GM21717 (cell line): ENCODE results near the gene CENPP.

ENCODE experiments used
- ATAC-seq: cut with Tn5 transposase; IDR thresholded peaks from one replicate; pipeline ENCODE4 v1.9.1; 2021; ENCODE audit warnings: mild to moderate bottlenecking, moderate library complexity; ENCODE audit not compliant: unreplicated experiment

CENPP gene

GRCh38 chr9:92633614-92634278 is 308.0 kb downstream of the CENPP start:
- no peak for ATAC-seq

- ATAC-seq: no peak
Measured at GRCh38 chr9:92634712-92635605, 309.2 kb downstream of the CENPP start.

DNA sequence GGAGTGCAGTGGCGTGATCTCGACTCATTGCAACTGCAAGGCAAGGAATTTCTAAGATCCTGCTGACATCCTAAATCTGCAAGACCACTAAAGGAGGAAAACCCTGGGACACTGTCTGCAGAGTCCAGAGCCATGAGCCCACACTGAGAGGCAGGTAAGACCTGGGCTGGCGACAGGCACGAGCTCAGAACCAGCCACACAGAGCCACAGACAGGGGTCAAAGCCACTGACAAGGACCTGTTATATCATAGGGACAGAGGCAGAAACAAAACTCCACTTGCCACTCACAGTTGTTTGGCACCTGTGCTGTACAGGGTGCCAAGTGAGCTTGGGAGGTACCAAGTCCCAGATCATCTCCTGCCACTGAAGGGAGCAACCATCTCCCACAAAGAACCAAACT is 310.0 kb downstream of the CENPP start:
- no peak for ATAC-seq

DNA sequence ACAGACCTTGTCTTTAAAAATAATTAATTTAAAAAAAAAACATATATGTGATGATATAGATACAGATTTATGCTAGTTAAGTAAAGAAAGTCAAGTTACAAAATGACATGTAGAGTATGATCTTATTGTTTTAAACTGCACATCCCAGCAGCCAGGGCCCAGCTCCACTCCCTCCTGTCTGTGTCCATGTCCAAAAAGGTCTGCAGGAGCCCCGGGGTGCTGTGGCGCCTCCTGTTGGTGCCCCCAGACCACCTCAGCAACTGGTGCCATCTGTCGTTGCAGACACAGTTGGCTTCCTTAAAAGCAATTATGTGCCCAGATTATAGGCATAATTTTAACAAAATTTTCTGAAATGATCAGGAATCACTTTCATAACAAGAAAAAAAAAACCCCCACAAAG is 310.9 kb downstream of the CENPP start:
- no peak for ATAC-seq

GRCh38 chr9:92637326-92637725 is 311.6 kb downstream of the CENPP start:
- ATAC-seq: no peak

DNA sequence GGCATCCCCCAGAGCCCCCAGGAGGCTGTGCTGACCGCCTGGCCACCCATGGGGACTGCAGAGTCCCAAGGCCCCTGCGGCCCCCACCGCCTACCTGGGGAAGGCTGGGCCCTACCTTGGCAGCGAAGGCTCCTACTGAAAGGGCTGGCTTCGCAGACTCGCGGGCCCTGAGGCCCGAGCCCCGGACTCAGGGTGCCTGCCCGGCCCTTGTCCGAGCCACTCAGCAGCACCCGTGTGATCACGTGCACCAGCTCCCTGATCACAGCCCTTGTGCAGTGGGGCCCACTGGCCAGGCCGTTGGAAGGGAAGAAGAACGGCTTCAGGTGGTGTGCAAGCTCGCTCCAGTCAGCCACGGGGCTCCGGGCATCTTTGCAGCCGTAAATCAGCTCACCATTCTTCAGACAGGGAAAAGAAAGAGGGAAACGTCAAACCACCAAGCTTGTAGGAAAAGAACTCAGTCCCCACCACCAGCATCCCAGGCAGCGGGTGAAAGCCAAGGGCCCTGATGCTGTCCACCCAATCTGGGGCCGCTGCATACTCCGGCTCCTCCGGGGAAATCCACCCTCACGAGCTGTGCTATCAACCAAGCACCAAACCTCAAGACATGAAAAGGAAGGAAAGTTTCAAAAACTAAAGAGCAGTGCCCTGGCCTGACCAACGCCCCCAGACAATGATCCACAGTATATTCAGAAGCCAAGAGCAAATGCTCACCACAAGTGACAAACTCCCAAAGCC is 312.3 kb downstream of the CENPP start:
- ATAC-seq: no peak

DNA sequence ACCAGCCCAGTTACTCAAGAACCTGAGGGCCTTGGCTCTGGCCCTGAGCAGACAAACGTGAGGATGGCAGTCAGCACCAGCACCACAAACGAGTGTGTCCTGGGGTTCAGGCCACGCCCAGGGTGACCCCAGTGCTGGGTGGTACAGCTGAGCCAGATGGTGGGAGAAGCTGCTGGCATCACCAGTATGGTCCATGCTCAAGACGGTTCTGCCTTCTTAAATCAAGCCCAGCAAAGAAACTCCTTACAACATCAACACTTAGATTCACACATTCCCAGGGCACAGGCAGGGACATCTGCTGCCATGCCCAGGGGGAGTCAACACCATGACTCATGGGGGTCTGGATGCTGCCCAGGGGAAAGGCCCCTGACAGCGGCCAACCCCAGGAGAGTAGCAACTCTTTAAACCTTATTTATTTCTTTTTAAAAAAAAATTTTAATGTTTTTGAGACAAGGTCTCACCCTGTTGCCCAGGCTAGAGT is 312.9 kb downstream of the CENPP start:
- no peak for ATAC-seq

GRCh38 chr9:92639124-92639523 is 313.4 kb downstream of the CENPP start:
- no peak for ATAC-seq

DNA sequence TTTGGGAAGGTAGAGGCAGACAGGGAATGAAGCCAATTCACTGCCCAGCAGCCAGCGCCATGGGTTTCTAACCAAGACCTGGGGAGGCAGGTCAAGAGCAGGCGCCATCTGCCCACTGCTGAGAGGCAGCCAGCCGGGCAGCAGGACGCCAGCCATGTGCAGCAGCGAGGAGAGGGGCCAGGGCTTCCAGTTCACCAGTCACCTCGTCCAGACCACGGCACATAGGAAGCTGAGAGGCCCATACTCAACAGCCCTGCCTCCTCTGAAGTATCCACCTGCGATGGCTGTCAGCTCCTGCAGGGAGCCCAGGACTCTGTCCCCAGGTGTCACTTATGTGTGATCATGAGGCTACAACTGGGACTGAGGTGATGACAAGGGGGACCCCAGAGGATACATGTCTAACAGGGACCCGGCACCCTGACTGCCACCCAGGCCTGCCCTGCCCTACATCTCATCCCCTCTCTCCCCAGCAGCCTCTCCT is 314.1 kb downstream of the CENPP start:
- ATAC-seq: no peak

DNA sequence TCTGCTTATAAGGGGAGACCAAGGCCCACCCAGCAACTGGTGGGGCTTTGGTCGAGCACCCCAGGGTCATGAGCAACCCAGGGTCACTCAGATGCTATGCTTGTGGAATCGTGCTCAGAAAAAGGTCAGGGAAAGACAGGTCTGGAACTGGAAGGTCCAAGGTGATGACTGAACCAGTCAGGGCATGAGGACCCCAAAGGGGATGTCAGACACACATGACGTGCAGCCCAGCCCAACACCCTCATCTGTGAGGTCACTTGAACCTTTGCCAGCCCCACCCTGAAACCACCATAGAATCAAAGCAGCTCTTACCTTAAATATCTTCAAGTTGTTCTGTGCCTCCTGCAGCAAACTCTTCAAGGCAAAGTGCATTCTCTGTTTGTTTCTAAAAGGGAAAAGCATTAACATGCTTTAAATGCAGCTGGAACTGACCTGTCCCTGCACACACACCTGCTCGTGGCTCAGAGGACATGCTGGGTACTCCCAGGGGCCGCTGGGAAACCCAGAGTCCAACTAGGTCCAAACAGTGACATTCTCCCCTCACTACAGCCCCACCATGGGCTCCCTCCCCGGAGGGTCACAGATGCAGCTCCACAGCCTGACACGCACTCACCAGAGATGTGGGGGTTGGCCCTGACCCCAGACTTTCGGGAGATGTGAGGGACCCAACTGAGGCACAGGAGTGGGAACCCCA is 314.8 kb downstream of the CENPP start:
- no peak for ATAC-seq

GRCh38 chr9:92641092-92641809 is 315.5 kb downstream of the CENPP start:
- ATAC-seq: no peak

GRCh38 chr9:92642041-92642451 is 316.3 kb downstream of the CENPP start:
- no peak for ATAC-seq

GRCh38 chr9:92642564-92642963 is 316.8 kb downstream of the CENPP start:
- ATAC-seq: no peak

DNA sequence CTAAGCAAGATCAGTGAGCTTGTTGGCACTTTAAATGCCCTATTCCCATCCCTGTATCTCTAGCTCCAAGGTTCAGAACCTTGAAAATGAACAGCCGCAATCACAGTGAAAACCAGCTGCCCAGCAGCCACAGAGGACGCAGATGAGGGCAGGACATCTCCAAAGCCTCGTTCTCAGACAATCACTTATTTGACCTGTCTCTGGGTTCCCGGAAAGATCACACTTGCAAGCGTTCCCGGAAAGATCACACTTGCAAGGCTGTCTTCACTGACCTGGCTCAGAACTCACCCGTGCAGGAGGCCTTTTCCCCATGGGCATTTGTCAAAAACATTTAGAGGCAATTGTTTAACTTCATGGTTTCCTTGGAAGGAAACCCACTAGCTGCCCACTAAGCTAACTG is 318.5 kb downstream of the CENPP start:
- ATAC-seq: no peak

- no peak for ATAC-seq
Measured at GRCh38 chr9:92645041-92645440, 319.3 kb downstream of the CENPP start.

- no peak for ATAC-seq
Measured at GRCh38 chr9:92647671-92648473, 322.1 kb downstream of the CENPP start.

- no peak for ATAC-seq
Measured at GRCh38 chr9:92648474-92648971, 322.8 kb downstream of the CENPP start.

DNA sequence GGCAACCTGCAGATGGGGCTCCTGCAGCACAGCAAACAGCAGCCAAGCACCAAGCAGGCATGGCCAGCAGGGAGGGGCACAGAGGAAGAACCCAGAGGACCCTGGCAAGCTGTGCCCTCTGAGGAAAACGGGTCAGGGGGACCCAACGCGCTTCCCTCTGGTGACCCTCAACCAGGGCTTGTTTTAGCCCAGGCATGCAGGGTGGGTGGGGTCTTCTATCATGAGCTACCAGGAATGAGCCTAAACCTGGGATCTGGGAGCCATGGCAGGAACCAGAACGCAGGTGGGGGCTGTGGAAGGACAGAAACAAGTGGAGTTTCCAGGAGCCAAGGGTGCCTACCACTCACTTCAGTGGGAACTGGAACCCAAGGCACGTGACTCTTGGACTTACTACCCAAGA is 323.3 kb downstream of the CENPP start:
- no peak for ATAC-seq

- no peak for ATAC-seq
Measured at GRCh38 chr9:92650296-92650695, 324.5 kb downstream of the CENPP start.
